GM19463 (cell line): ENCODE results near the gene MRPL58.
"Not testable (repeated sequence)": the region's sequence is repeated elsewhere in the genome, so short reads cannot be mapped to it uniquely, and the experiment has no call there.

Source experiments
- ATAC-seq: cut with Tn5 transposase; IDR thresholded peaks from one replicate; pipeline ENCODE4 v1.9.1; 2021; ENCODE audit warnings: mild to moderate bottlenecking, moderate library complexity; ENCODE audit not compliant: unreplicated experiment

The MRPL58 gene

DNA sequence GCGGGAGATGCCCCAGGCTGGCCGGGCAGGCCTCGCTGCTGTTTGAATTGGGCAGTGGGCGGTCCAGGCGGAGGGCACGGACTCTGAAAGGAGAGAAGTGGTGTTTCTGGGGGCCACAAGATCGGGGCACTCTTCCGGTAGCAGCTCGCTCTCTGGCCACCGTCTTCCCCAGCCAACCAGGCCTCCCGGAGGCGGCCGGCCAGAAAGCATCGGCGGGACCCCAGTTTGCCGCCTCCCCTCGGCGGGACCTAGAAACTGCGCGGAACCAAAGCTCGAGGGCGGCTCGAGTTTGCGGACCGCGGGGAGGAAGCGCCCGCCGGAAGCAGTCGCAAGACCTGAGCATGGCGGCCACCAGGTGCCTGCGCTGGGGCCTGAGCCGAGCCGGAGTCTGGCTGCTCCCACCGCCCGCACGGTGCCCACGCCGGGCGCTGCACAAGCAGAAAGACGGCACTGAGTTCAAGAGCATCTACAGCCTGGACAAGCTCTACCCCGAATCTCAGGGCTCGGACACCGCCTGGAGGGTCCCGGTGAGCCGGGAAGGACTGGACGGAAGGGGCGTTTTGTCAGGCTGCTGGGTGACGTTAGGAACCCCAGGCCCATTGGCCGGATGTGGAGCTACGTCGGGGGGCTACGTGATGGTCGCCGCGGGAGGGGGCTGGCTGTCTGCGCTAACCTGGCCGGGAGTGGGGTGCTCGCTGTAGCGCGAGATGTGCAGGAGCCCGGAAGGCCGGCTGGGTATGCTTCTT is at the start of gene MRPL58:
Gene MRPL58 (plus strand): TSS at position 325 of the 746 bp plus-strand sequence. CDS start 17 bp downstream, at position 342.
- peak; percentile 87 for ATAC-seq

DNA sequence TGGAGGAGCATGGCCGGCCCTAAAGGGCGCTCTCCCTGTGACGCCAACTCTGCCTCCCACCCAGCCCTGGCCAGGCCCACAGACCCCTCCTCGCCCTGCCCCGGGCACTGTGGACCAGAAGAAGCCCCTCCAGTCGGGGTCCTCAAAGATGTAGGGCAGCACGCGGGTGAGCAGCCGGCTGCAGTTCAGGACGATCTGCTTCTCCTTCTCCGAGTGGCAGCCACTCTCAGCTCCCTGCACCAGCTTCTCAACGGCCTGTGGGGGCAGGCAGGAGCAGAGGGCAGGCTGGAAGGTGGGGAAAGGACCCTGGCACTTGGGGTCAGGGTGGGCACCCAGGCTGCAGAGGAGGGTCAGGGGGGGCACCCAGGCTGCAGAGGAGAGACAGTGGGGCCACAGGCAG is 48.8 kb upstream of the MRPL58 start:
- ATAC-seq: no peak

DNA sequence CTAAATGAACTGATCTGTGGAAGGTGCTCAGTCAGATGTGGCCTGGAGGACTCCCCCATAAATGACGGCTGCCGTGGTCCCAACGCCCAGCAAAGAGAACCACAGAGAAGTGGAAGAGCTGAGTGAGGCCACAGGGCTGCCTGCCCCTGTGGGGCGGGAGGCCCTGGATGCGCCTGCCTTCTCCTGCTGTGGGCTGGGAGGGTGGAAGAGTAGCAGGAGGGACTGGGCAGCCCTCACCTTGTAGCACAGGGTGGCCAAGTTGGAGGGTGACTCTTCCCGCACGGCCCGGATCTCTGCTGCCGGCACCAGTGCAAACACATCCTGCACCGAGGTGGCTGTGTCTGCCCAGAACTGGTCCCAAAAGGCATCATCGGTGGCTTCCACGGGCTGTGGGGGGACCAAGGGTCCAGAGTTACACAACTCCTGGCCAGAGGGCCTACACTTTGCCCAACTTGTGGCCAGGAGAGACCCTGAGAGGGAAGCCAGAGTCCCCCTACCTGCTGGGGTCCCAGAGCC is 48.2 kb upstream of the MRPL58 start:
- no peak for ATAC-seq

DNA sequence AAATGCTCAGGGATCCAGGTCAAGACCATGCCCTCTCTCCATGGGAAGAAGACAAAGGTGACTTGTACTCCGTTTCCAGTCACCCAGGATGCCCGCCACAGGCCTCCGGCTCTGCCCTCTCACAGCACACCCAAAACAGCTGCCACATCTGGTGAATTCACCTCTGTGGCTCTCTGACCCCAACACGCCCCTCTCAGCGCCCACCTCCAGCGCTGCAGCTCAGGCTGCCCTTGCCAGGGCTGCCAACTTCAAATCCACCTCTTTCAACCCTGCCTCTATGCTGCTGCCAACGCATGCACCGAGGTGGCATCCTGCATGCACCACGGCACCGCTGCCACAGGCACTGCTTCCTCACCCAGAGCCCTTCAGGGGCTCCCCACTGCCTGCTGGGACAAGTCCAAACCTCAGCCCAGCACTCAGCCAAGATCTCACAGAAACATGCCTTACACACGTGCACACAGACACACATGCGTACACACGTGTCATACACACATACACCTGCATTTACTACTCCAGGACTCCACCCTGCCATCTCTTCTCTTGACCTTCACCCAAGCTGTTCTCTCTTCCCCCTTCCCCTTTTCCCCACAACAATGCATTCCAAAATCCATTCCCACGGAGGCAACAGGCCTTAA is 47.4 kb upstream of the MRPL58 start:
- ATAC-seq: no peak

DNA sequence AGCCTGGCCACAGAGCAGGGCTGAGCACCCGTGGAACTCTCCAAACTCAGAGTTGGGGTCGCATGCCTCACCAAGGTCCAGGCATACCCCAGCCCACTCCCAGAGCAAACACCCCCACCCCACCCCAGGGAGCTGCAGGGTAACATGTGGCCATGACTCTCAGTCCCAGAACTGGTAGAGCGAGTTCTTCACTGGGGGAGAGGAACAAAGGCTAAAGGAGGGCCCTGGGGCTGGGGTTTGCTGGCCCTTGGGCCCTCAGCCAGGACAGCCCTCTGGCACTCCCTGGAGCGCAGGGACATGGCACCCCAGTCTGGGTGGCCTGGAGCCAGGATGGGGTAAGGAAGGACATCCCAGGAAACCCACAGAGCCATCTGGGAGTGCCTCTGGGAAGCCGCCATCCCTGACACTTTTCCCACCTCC is 44.1 kb upstream of the MRPL58 start:
- ATAC-seq: no peak

DNA sequence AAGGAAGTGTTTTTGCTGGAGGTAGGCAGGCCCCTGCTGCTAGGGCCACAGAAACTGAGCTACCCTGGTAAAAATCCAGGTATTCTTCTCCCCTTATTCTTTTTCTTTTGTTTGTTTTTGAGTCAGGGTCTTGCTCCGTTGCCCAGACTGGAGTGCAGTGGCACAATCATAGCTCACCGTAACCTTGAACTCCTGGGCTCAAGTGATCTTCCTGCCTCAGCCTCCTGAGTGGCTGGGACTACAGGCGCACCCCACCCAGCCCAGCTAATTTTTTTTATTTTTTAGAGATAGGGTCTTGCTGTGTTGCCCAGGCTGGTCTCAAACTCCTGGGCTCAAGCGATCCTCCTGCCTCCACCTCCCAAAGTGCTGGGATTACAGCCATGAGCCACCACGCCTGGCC is 43.0 kb upstream of the MRPL58 start:
- ATAC-seq: not testable (repeated sequence)

DNA sequence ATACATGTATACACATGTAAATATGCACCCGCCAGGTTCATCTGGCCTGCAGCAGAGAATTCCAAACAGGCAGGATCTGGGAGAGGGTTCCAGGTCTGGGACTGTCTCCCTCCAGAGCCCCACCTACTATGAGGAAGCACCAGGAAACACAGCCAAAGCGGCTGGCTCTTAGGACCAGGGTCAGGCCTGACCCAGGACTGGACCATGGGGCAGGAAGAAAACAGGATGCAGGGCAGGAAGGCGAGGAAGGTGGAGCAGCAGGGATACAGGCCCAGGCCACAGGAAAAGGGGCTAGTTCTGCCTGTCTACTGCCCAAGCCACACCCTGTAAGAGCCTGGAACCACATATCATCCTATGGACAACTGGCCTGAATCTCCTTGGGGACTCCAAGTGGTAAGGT is 42.1 kb upstream of the MRPL58 start:
- ATAC-seq: no peak

DNA sequence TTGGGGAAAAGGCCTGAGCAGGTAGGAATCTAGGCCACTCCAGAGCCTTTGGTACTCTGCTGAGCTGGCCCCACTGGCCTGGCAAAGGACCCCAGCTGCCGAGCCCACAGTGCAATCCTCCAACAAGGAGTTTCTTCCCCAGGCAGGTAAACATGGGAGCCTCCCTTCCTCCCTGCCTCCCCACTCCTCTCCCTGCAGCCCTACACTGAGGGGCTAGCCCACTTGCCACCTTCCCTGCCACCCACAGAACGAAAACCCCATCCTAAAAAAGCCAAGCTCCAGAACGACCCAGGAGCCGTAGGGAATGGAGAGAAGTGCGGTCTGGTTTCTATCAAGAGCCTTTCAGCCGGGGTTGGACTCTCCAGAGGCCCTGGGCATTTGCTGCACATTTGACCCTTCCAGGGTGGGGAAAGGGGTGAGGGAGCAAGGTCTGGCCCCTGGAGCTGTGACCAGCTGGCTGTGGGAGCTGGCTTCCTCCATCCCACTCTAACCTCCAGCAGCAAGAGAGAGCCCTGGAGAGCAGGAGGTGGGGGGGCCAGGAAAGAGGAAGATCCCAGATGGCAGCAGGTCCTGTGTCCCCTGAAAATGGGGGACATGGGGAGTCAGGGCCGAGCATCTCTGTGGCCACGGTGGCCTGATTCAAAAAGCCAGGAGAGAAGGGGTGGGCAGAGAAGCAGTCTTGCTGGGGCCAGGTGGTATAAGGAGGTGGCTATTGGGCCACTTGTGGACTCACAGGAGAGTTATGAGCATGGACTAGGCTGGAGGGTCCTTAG is 41.2 kb upstream of the MRPL58 start:
- no peak for ATAC-seq

DNA sequence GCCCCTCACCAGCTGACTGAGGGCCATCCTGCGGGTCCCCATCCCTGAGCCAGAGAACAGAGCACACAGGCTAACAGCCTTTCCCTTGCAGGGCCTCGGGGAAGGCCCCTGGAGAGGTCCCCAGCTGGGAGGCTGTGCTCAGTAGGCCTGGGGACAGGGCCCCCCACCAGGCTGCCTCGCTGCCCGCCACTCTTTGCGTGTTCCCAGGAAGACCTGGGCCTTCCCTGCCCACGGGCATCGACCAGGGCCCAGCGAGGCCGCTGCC is 40.7 kb upstream of the MRPL58 start:
- ATAC-seq: no peak

DNA sequence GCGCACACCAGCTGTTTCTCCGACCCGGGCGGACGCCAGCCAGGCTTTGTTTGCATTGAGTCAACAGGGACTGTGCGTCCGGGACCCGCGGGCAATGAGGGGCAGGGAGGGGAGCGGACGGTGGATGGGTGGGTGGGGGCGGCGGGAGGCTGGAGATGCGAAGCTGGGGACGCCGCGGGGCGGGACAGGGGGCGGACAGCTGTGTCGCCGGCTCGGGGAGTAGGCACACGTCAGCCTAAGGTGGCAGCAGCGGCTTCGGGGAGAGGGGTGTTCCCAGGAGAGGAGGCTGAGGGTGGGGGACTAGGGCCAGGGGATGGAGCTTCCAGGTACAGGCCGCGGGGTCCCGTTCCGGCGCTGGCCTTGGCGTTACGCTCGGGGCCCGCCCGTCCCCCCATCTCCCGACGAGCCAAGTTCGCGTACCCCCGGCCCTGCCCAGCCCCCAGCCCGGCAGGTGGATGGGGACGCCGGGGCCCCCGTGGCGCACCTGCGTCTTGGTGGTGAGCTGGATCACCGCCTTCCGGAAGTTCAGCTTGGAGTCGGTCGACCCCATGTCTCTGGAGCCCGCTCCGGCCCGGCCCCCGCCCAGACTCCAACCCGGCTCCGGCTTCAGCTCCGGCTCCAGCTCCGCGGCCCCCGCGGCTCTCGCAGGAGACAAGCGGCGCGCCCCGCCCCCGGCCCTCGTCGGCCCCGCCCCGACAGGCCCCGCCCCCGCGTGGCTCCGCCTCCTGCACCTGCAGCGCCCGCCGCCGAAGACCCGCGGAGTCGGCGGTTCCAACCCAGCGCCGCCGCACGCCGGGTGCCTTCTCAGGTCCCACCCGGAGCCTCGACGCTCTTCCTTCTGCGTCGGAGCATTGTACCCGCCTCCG is 40.1 kb upstream of the MRPL58 start, which contains the start of gene HID1:
Gene HID1 (minus strand): TSS at position 653 of the 866 bp plus-strand sequence. CDS start 103 bp downstream, at position 550.
- ATAC-seq: no peak

DNA sequence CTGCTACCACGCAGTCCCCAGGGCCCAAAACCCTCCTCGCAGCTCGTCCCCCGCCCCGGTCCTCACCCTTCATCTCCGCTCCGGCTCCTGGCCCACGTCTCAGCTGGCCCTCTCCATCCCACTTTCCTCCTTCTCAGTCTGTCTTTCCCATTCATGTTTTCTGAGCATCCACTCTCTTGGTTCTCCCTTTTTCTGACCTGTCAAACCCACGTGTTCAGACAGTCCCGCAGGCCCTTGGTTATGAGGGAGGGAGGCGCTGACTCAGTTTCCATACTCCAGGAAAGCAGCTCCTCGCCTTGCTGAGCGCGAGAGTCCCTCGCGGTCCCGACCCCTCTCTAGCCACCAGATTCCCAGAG is 39.5 kb upstream of the MRPL58 start:
- ATAC-seq: no peak

DNA sequence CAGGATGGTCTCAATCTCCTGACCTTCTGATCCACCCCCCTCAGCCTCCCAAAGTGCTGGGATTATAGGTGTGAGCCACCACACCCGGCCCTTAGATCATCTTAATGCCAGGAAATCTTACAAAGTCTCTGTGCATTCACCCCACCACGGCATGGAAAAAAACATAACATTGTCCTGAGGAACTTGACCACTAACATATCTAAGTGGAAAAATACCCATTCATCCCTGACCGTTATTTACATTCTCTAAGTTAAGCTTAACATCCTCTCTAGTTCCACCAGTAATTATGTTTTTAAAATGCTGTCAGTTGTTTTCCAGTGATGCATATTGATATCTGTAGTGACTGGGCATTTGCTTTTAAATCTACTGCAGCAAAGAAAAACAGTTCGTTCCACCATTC is 36.5 kb upstream of the MRPL58 start:
- ATAC-seq: no peak

DNA sequence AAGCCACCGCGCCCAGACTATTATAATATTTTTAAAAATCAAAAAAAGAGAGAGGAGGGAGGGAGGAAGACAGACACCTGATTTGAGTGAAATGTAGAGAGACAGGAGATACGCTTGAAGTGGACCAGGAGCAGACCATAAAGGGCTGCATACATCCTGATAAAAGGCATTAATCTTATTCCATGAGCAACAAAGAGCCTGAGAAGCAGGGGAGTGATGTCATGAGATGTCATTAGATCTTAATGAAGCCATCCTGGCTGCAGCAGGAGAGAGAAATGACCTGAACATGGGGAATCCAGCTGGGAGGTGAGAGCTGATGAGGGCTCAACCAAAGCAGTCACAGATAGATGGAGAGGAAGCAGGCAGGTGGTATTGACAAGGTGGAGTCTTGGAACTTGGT is 34.7 kb upstream of the MRPL58 start:
- ATAC-seq: no peak

DNA sequence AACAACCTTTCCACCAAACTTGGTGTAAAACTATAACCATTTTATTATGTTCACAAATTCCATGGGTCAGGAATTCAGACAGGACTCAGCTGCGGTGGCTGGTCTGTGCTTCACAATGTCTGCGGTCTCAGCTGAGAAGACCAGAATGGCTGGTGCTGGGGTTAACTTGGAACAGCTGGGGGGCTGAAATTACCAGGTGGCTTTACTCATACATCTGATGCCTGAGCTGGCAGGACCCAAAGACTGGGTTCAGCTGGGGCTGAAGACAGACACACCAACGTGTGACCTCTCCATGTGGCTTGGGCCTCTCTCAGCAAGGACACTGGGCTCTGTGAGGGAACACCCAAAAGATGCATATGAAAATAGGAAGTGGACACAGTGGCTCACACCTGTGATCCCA is 34.2 kb upstream of the MRPL58 start:
- no peak for ATAC-seq

DNA sequence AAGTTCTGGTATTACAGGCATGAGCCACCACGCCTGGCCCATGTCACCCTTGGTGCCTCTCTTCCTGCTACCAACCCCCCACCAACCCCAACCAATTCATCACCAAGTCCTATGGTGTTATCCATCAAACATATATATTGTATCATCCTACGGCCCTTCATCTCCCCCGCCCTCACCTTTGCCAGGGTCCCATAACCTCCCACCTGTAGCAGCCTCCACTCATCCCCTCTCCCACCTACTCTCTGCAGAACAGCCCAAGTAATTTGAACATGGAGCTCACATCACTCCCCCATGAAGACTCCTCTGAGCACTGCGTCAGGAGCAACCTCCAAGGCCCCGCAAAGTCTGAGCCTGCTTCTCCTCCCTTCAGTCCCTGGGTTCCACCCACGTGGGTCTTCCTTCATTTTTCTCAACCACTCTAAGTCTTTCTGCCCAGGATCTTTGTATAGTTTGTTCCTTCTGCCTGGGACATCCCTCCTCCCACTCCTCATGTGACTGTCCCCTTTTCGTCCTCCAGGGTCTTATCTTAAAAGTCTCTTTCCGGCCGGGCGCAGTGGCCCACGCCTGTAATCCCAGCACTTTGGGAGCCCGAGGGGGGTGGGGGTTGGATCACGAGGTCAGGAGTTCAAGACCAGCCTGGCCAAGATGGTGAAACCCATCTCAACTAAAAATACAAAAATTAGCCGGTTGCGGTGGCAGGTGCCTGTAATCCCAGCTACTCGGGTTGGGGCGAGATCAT is 32.9 kb upstream of the MRPL58 start:
- ATAC-seq: no peak

DNA sequence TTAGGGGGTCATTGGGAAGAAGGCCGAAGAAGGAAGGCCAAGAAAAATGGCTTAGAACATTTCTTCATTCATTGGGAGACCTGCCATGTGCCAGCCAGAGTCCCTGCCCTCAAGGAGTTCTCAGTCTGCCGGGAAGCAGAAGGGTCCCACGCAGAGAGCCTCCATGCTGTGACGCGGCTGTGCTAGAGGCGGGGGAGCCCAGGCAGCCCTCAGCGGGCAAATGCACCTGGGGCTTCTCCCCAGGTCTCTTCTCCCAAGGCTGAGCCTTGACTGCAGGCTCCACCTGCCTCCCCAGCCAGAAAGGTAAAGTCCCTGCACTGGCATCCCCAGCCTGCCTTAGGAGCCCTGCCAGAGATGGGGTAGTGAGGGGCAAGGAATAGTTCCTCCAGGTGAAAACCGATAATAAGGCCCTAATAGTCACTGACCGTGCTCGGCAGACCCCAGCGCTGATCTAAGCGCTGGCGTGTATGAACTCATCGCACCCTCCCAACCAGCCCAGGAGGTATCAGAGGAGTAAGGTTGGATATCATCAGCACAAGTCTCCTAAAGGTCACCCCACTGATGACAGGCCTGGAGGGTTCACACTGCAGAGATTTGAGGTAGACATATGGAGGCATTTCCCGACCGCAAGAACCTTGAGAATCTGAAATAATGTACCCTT is 31.0 kb upstream of the MRPL58 start:
- no peak for ATAC-seq

DNA sequence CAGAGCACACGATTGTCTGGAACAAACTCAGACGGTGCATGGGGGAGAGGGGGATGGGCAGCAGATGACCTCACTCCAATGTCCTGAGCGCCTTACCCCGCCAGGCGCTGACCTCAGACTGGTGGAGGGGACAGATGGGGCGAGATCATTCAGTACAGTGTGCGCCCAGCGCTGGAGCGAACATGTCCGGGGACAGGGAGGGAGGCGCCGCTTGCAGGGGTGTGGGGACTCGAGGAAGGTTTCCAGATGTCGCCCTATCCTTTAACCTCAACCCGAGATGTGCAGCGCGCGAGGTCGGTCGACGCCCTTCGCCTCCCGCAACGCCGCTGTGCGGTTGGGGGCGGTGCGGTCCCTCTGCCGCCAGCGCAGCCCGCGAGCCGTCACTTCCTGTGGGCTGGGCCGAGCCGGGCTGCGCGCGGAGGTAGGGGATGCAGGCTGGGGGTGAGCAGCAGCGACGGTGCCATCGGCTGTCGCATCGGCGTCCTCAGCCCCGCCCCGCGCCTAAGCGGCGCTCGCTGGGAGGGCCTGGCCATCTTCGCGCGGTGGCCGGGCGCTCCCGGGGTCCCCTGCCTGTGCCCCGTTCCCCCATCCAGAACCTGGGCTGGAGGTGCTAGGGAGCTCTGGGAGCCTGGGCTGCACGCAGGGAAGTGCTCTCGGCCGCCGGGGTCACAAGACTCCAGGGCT is 30.3 kb upstream of the MRPL58 start:
- no peak for ATAC-seq

DNA sequence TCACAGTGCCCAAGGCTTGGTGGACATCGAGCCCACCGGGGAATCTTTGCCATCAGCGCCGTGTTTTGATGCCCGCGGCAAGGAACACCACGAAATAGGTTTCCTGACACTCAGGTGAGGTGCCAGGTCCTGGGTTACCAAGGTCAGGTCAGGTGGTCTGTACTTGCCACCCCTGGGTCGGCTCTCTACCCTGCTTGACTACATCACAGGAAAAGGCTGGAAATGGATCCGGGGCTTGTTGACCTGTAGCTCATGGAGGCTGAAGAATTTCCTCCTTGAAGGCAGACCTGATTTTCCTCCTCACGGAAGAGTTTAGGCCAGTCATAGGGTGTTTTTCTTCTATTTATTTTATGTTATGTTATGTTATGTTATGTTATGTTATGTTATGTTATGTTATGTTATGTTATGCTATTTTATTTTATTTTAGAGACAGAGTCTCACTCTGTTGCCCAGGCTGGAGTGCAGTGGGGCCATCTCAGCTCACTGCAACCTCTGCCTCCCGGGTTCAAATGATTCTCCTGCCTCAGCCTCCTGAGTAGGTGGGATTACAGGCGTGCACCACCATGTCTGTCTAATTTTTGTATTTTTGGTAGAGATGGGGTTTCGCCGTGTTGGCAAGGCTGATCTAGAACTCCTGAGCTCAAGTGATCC is 29.7 kb upstream of the MRPL58 start:
- ATAC-seq: not testable (repeated sequence)

DNA sequence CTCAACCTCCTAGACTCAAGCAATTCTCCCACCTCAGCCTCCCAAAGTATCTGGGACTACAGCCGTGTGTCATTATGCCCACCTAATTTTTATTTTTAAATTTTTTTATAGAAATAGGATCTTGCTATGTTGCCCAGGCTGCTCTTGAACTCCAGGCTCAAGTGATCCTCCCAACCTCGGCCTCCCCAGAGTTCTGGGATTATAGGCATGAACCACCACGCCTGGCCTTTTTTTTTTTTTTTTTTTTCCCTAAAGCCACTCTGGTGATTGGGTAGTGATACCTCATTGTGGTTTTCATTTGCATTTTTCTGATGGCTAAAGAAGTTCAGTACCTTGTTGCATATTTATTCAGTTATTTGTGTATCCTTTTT is 26.3 kb upstream of the MRPL58 start:
- ATAC-seq: no peak
